ENCODE measurements around the gene CHST13.
A peak's percentile ranks its signal among the peaks of the same experiment; 100 is the strongest.

The CHST13 gene

GRCh38 chr3:126487151-126487771 lies 36.7 kb upstream of the CHST13 start:
- peak in 9 of 58 donors; percentile 15 to 39 (median 24) for DNase-seq

- DNase-seq, result no peak
Observed at GRCh38 chr3:126488185-126488584, 35.8 kb upstream of the CHST13 start.

GRCh38 chr3:126488886-126489569 lies 34.9 kb upstream of the CHST13 start:
- no peak for DNase-seq

- no peak for DNase-seq
Observed at GRCh38 chr3:126490619-126491018, 33.3 kb upstream of the CHST13 start.

- DNase-seq, result no peak
Observed at GRCh38 chr3:126491221-126492013, 32.5 kb upstream of the CHST13 start.

GRCh38 chr3:126493051-126493450 lies 30.9 kb upstream of the CHST13 start:
- no peak for DNase-seq

- DNase-seq, result peak in 5 of 58 donors; percentile 7 to 32 (median 10)
Observed at GRCh38 chr3:126493739-126494138, 30.2 kb upstream of the CHST13 start.

GRCh38 chr3:126494204-126494969 lies 29.6 kb upstream of the CHST13 start:
- DNase-seq, result peak in 12 of 58 donors; percentile 10 to 47 (median 30)

- DNase-seq, result no peak
Observed at GRCh38 chr3:126494970-126495230, 29.1 kb upstream of the CHST13 start.

- DNase-seq, result no peak
Observed at GRCh38 chr3:126495786-126496185, 28.2 kb upstream of the CHST13 start.

- DNase-seq, result no peak
Observed at GRCh38 chr3:126496894-126497850, 26.8 kb upstream of the CHST13 start.

GRCh38 chr3:126497956-126498355 lies 26.0 kb upstream of the CHST13 start:
- no peak for DNase-seq

GRCh38 chr3:126498461-126498860 lies 25.5 kb upstream of the CHST13 start:
- no peak for DNase-seq

GRCh38 chr3:126498929-126499328 lies 25.0 kb upstream of the CHST13 start:
- no peak for DNase-seq

GRCh38 chr3:126499401-126499800 lies 24.6 kb upstream of the CHST13 start:
- no peak for DNase-seq

- no peak for DNase-seq
Observed at GRCh38 chr3:126500016-126500415, 23.9 kb upstream of the CHST13 start.

- no peak for DNase-seq
Observed at GRCh38 chr3:126501054-126501453, 22.9 kb upstream of the CHST13 start.

GRCh38 chr3:126501736-126502135 lies 22.2 kb upstream of the CHST13 start:
- no peak for DNase-seq

- DNase-seq, result no peak
Observed at GRCh38 chr3:126502656-126503055, 21.3 kb upstream of the CHST13 start.

GRCh38 chr3:126503701-126504100 lies 20.3 kb upstream of the CHST13 start:
- DNase-seq, result no peak

- DNase-seq, result no peak
Observed at GRCh38 chr3:126507886-126508285, 16.1 kb upstream of the CHST13 start.

Data from anterior cingulate cortex (tissue), 58 donors.